ENCODE measurements around the gene RBBP8NL.

Gene RBBP8NL

GRCh38 chr20:62451156-62451767 lies 23.9 kb upstream of the RBBP8NL start:
- TF ChIP-seq, protein P1, sequence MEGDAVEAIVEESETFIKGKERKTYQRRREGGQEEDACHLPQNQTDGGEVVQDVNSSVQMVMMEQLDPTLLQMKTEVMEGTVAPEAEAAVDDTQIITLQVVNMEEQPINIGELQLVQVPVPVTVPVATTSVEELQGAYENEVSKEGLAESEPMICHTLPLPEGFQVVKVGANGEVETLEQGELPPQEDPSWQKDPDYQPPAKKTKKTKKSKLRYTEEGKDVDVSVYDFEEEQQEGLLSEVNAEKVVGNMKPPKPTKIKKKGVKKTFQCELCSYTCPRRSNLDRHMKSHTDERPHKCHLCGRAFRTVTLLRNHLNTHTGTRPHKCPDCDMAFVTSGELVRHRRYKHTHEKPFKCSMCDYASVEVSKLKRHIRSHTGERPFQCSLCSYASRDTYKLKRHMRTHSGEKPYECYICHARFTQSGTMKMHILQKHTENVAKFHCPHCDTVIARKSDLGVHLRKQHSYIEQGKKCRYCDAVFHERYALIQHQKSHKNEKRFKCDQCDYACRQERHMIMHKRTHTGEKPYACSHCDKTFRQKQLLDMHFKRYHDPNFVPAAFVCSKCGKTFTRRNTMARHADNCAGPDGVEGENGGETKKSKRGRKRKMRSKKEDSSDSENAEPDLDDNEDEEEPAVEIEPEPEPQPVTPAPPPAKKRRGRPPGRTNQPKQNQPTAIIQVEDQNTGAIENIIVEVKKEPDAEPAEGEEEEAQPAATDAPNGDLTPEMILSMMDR (IDR thresholded peaks at IDR 0.05; ENCODE audit: low read depth, low read length, missing control alignments): no peak
- in situ Hi-C loops (cut with HindIII; ENCODE audit: low sequenced_read_pairs): no loop called here
- no peak overlapping the region for H3K4me3 ChIP-seq (ENCODE audit: low read depth, low read length)
- DNase-seq (ENCODE audit: low read depth): no peak

- DNase-seq (ENCODE audit: low read depth): no peak
- TF ChIP-seq, protein P1 (IDR thresholded peaks at IDR 0.05; ENCODE audit: low read depth, low read length, missing control alignments): no peak
- in situ Hi-C loops (cut with HindIII; ENCODE audit: low sequenced_read_pairs): no loop called here
- H3K4me3 ChIP-seq (ENCODE audit: low read depth, low read length): no peak overlapping the region
Observed at GRCh38 chr20:62449951-62450691, 22.8 kb upstream of the RBBP8NL start.

- DNase-seq (ENCODE audit: low read depth): no peak
- TF ChIP-seq, protein P1 (IDR thresholded peaks at IDR 0.05; ENCODE audit: low read depth, low read length, missing control alignments): no peak
- H3K4me3 ChIP-seq (ENCODE audit: low read depth, low read length): no peak overlapping the region
- in situ Hi-C loops (cut with HindIII; ENCODE audit: low sequenced_read_pairs): no loop called here
Observed at GRCh38 chr20:62448788-62449187, 21.4 kb upstream of the RBBP8NL start.

- DNase-seq (ENCODE audit: low read depth): no peak
- TF ChIP-seq, protein P1 (IDR thresholded peaks at IDR 0.05; ENCODE audit: low read depth, low read length, missing control alignments): no peak
- in situ Hi-C loops (cut with HindIII; ENCODE audit: low sequenced_read_pairs): no loop called here
- H3K4me3 ChIP-seq (ENCODE audit: low read depth, low read length): no peak overlapping the region
Observed at GRCh38 chr20:62448038-62448437, 20.7 kb upstream of the RBBP8NL start.

- in situ Hi-C loops (cut with HindIII; ENCODE audit: low sequenced_read_pairs): no loop called here
- TF ChIP-seq, protein P1 (IDR thresholded peaks at IDR 0.05; ENCODE audit: low read depth, low read length, missing control alignments): no peak
- no peak overlapping the region for H3K4me3 ChIP-seq (ENCODE audit: low read depth, low read length)
- DNase-seq (ENCODE audit: low read depth): no peak
Observed at GRCh38 chr20:62446888-62447869, 19.8 kb upstream of the RBBP8NL start.

DNA sequence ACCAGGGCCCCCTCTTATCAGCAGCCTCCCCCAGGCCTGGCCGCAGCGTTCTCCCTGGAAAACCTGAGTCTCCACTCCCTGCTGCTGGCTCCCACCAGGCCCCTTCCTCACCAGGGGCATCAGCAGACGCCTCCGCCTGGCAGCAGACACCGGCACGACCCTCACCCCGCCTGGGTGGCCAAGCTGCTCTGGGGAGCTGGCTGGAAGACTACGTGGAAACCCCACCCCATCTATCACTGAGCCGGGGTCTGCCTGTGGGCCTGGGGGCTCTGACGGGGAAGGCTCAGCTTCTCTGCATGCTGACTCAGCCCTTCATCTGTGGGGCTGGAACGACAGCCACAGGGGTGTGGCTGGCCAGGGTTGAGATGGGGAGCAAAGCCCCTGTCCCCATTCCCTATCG lies 19.1 kb upstream of the RBBP8NL start:
- TF ChIP-seq, protein P1 (IDR thresholded peaks at IDR 0.05; ENCODE audit: low read depth, low read length, missing control alignments): no peak
- no peak for DNase-seq (ENCODE audit: low read depth)
- in situ Hi-C loops (cut with HindIII; ENCODE audit: low sequenced_read_pairs): no loop called here
- H3K4me3 ChIP-seq (ENCODE audit: low read depth, low read length): no peak overlapping the region
